D341Med (cell line): ENCODE data around the gene SULT2A1.
"Not testable (repeated sequence)": the region's sequence is repeated elsewhere in the genome, so short reads cannot be mapped to it uniquely, and the experiment has no call there.

ENCODE experiments used
- DNase-seq: peaks from one replicate; pipeline ENCODE4 v3.0.0; 2012; ENCODE audit warnings: low spot score

Gene SULT2A1

DNA sequence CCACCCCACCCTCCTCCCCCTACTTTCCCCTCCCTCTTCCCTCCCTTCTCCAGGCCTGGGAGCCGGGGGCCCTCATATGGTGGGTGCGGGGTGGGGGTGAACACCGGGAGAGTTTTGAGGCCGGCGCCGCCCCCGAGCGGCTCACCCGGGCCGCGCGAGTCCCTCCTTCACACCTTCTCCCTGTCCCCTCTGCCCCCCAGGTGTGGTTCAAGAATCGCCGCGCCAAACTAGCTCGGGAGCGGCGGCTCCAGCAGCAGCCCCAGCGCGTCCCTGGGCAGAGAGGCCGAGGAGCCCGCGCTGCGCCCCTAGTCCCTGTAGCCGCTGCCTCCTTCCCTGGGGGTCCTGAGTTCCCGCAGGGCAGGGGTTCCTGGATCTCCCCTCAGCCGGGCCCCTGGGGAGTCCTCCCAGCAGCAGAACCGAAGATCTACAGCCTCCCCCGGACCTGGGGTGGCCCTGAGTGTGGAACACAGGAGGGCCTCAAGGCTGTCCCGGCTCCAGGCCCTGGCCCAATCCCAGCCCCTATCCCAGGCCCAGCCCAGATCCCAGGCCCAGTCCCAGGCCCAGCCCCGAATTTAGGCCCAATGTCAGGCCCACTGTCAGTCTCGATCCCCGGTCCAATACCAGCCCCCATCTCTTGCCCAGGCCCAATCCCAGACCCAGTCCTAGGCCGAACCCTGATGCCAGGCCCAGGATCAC lies 25.4 kb downstream of the SULT2A1 start:
- DNase-seq: no peak

DNA sequence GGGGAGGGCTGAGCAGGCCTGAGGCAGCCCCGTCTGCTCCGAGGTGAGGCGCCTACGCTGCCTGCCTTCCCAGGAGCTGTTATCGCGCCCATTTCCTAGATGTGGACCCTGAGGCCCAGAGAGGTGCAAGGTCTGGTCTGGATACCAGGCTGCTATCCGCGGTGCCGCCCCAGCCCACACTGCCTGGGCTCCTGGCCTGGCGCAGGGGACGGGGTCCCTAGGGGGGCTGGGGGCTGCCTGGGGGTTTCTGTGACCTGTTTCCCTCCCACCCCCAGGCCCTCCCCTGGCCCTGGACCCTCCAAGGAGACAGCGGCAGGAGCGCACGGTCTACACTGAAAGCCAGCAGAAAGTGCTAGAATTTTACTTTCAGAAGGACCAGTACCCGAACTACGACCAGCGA lies 26.3 kb downstream of the SULT2A1 start:
- DNase-seq: not testable (repeated sequence)

DNA sequence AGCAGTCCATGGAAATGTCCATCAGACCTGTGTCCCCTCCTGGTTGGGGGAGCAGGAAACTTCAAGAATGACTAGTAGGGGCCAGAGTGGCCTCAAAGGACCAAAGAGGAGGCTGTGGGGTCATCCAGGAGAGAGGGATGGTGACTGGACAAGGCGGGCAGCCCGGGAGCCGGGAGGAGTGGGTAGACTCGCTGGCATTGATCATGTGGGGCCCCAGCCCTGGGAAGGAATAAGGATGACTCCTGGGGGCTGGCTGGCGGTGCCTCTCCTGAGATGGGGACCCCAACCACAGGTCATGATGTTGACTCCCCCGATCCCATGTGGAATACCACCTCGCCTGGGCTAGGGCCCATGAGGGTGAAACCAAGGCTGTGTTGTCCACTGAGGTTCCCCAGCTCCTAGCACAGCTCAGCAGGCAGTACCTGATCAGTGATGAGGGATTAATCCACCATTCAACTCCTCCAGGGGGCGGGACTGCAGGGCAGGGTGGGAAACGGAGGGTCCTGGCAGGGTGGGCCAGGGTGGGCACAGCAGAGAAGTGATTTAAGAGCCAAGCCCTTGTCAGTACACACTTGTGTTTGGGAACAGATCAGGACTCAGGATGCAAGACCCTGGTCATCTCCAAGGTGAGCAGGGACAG lies 27.3 kb downstream of the SULT2A1 start, which contains the start of gene TPRX2:
TPRX2 (plus strand) TSS at position 590 of the 640 bp plus-strand sequence; CDS start at position 602, 12 bp downstream.
- not testable (repeated sequence) for DNase-seq

DNA sequence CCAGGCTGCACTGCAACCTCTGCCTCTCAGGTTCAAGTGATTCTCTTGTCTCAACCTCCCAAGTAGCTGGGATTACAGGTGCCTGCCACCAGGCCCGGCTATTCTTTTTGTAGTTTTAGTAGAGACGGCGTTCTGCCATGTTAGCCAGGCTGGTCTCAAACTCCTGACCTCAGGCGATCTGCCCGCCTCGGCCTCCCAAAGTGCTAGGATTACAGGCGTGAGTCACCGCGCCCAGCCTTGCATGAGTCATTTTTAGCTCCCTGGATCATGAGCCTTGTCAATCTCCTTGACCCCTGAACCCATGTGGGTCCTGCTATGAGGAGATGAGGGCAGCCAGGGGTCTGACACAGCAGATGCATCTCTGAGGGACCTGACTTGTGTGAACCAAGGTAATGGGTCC lies 27.9 kb downstream of the SULT2A1 start:
- DNase-seq: not testable (repeated sequence)

DNA sequence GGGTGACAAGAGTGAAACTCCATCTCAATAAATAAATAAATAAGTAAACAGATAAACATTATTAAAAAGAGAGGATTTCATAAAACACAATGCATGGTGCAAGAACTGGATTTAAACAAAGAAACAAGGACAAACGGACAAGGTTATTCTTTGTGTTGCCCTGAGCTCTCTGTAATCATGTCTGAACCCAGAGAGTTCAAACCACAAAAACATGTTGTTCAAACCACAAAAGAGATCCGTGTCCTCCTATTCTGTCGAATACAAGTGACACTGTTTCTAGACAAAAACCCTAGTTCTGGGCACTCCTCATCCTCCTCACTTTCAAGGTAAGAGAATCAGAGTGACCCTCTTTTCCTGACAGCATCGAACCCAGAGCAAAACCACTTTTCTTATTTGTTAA lies 31.7 kb downstream of the SULT2A1 start:
- no peak for DNase-seq

DNA sequence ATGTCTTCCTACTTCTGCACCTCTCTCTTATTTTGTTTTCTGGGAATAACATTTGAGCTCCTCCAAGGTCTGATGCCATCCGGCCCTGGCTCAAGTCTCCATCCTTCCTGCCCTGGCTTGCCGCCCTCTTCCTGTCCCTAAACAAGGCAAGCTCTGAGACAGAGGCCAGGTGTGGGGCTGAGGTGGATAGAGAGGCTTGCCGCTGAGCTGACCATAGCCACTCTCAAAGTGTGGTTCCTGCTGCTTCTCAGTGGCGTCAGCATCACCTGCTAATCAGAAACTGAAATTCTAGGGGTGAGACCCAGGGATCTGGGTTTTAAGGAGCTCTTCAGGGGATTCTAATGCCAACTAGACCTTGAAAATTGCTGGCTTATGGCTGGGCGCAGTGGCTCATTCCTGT lies 33.1 kb downstream of the SULT2A1 start:
- no peak for DNase-seq

DNA sequence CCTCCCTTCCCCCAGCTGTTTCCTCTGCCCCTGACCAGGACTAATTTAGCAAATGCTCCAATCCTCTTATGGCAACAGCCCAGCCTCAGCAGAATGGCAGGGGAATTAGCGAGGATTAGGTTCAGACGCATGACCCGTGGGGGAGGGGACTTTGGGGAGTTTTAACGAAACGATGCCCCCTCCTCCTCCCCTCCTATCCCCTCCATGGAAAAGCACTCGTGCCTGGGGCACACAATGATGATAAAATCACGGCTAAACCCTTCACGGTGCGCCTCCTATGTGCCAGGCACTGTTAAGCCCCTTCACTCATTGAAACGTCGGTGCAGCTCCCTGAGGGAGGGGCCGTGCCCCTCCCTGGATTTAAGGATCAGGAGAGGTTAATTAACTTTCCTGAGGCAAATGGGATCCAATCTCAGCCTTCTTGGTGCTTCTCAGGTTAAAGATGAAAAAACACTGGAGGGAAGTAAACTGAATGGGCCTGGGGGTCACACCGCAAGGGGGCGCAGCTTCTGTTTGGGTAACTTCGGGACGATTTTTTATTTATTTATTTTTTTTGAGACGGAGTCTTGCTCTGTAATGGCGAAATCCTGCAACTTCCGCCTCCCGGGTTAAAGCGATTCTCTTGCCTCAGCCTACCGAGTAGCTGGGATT lies 37.2 kb downstream of the SULT2A1 start:
- DNase-seq: peak; percentile 83

DNA sequence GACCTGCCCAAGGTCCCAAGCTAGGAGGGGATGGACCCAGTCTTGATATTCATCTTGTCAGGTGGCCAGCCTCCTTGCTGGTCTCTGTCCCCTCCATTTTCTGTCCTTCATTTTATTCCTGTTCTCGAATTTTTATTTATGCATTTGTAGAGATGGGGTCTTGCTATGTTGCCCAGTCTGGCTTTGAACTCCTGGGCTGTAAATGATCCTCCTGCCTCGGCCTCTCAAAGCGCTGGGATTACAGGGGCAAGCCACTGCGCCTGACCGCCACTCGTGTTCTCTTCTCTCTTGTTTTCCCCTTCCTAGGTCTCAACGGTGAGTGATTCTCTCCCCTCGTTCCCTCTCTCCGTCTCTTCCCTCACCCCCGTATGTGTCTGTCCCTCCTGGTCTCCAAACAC lies 37.7 kb downstream of the SULT2A1 start:
- DNase-seq: no peak

DNA sequence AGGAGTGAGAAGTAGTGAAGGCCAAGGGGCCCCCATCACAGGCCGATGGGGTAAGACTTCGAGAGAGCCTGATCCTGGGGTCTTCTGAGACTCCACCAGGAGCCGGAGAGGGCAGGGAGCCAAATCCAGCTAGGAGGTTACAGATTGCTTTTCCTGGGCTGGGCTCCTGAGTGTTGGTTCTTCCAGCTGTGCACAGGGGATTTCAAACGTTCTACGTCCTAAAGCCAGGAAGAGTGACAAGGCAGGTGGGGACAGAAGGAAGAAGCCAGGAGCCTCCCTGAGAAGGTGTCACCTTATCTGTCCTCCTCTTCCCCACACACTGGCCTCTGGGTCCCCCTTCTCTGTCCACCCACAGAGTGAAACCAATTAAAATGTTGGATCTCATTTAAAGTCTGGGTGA lies 43.2 kb downstream of the SULT2A1 start:
- no peak for DNase-seq

DNA sequence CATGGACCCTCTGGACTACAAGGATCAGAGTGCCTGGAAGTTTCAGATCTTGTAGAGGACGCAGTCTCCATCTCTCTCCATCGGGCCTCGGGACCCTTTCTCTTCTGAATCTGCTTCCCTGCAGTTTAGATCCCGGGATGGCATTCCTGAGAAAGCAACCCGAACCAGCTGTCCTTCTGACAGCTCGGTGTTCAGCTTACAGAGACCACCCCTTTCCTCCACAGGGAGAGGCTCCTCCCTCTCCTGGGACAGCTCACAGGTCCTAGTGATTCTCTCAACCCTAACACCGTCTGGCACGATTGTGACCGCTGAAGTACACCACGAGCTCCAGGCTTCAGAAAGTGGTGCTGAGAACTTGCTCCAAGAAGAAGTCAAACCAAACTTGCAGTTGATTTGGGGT lies 46.2 kb downstream of the SULT2A1 start:
- peak; percentile 67 for DNase-seq

DNA sequence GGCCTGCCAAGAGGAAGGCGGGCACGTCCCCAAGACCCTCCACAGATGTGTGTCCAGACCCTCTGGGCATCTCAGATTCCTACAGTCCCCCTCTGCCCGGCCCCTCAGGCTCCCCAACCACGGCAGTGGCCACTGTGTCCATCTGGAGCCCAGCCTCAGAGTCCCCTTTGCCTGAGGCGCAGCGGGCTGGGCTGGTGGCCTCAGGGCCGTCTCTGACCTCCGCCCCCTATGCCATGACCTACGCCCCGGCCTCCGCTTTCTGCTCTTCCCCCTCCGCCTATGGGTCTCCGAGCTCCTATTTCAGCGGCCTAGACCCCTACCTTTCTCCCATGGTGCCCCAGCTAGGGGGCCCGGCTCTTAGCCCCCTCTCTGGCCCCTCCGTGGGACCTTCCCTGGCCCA lies 46.7 kb downstream of the SULT2A1 start:
- no peak for DNase-seq

DNA sequence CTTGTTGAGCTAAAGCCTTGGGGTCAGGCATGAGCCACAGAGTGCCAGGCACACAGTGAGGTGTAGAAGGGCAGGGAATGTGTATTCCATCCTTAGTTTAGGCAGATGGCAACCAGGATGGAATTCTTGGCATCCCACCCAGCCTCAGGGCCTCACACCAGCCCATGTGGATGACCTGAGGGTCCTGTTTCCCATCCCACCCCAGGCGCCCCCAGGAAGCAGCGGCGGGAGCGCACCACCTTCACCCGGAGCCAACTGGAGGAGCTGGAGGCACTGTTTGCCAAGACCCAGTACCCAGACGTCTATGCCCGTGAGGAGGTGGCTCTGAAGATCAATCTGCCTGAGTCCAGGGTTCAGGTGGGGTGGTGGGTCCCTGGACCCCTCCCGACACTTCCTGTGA lies 50.1 kb downstream of the SULT2A1 start:
- no peak for DNase-seq

DNA sequence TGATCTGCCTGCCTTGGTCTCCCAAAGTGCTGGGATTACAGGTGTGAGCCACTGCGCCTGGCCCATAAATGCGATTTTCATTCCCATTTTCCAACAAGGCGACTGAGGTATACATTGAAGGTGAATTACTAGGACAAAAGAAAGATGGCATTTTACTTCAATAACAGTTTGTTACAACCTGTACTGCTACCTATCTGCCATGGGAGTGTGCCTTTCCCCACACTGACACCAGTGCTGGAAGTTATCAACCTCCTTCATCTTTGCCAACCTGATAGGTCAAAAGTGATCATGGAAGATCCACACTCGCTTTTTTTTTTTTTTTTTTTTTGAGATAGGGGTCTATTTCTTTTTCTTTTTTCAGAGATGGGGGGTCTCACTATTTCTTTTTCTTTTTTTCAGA lies 53.4 kb downstream of the SULT2A1 start:
- no peak for DNase-seq

DNA sequence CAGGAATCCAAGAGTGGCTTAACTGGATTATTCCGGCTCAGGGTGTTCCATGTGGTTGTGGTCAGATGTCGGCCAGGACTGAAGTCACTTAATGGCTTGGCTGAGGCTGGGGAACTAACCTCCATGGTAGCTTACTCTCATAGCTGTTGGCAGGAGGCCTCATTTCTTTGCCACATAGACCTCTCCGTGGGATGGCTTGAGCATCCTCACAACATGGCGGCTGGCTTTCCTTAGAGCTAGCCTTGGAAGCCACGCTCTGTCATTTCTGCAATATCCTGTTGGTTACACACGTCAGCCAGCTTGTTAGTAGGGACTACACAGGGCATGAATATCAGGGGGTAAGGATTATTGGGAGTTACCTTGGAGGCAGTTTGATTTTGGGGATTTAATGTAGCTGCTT lies 59.3 kb downstream of the SULT2A1 start:
- no peak for DNase-seq

DNA sequence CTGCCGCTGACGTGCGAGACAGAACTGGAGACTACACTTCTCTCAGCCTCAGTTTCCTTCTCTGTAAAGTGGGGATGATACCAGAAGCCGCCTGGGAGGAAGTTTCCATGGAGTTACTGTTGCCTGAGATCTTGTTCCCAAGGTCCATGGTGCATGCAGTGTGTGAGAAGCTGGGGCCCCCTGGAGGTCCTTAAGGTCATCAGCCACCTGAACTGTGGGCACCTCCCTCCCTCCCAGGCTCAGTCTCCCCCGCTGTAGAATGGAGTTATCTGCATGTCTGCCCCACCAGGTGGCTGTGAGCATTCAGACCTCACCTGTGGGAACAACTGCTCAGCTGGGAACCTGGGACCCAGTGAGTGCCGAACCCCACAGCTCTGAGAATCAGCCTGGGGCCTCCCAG lies 61.7 kb downstream of the SULT2A1 start:
- no peak for DNase-seq

DNA sequence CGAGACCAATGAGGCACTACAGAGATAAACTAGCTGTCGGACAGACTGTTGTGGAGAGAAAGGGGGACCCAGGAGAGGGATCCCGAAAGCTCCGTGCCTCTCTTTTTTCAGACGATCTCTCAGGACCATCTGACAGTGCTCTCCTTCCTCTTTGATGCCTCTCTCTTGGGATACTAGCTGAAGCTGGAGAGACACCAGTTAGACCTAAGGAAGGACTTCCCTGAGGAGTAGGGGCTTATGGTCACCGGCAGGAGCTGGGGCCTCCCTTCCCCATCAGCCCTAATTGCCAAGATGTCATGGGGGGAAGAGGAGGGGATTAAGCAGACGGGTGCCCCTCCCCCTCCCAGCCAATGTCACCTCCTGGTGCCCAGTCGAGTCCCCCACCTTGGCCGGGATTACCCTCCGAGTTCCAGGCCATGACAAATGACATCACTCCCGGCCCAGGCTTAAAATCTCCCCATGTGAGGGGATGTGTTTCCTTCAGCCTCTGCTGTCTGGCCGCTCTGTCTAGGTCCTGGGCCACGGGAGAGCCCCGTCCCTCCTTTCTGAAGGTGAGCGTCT lies 64.6 kb downstream of the SULT2A1 start, which contains the start of gene CRX:
CRX (plus strand) TSS at position 478 of the 561 bp plus-strand sequence. CDS start 12,507 bp downstream, outside the sequence.
- peak; percentile 69 for DNase-seq
